ENCODE results near the gene LPIN1.

GRCh38 chr2:11863103-11863502 is 116.7 kb downstream of the LPIN1 start:
- no peak for TF ChIP-seq CTCF (IDR thresholded peaks at IDR 0.05; ENCODE audit: low read depth, low read length, missing input control)
- no peak for TF ChIP-seq HNF4A (conservative IDR thresholded peaks at IDR 0.05)

All from liver (tissue), 3 donors.